ENCODE data around the gene ATXN7L1. TPM values are rescaled to one million over a fixed set of nuclear protein-coding genes. Genes with fewer than 3 reads are reported as not detected.

The ATXN7L1 gene
- total RNA-seq, 1 experiment from 2014 or later = 29.9 TPM

DNA sequence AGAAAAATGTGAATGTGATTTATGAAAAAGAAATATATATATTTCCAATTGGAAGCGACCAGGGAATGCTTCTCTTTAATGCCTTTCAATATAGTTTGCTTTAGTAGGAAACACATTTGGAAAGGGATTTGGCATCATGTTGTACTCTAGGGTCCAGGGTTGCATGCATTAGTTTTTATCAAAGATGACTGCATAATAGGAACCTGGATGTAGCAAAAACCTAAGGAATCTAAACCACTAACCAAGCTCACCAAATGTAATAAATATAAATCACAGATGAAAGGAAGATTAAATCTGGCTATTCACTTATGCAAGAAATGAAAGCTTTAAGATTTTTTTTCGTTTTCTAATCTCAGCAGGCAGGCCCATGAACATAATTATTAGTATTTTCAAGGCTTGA, 120.0 kb downstream of the ATXN7L1 start:
- DNase-seq (ENCODE audit: low spot score) = no peak
- peaks cover 68% of the 10 kb centered on the region for H3K4me1 ChIP-seq (ENCODE audit: insufficient read depth, low read length, poor library complexity, severe bottlenecking)
- H3K36me3 ChIP-seq (ENCODE audit: insufficient read depth, low read length, poor library complexity, severe bottlenecking) = no peaks in the 10 kb centered on the region
- H3K27ac ChIP-seq (ENCODE audit: low read depth, low read length, poor library complexity, severe bottlenecking) = no peak overlapping the region
- TF ChIP-seq, protein P1, sequence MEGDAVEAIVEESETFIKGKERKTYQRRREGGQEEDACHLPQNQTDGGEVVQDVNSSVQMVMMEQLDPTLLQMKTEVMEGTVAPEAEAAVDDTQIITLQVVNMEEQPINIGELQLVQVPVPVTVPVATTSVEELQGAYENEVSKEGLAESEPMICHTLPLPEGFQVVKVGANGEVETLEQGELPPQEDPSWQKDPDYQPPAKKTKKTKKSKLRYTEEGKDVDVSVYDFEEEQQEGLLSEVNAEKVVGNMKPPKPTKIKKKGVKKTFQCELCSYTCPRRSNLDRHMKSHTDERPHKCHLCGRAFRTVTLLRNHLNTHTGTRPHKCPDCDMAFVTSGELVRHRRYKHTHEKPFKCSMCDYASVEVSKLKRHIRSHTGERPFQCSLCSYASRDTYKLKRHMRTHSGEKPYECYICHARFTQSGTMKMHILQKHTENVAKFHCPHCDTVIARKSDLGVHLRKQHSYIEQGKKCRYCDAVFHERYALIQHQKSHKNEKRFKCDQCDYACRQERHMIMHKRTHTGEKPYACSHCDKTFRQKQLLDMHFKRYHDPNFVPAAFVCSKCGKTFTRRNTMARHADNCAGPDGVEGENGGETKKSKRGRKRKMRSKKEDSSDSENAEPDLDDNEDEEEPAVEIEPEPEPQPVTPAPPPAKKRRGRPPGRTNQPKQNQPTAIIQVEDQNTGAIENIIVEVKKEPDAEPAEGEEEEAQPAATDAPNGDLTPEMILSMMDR (conservative IDR thresholded peaks at IDR 0.05; ENCODE audit: low read depth, low read length) = no peak
- no peak for TF ChIP-seq EZH2 (IDR thresholded peaks at IDR 0.05; ENCODE audit: borderline replicate concordance, low read depth, low read length, poor library complexity, severe bottlenecking)
- no TSS peak for BruUV-seq (replicated peaks)
- H3K4me3 ChIP-seq (ENCODE audit: low read depth, low read length, poor library complexity, severe bottlenecking) = no peak overlapping the region
- ChIA-PET CTCF (no interaction called here), POLR2A (ENCODE audit: low non-redundant PET) (no interaction called here)
- H3K27me3 ChIP-seq (replicated peaks; ENCODE audit: insufficient read depth, low read depth, low read length, poor library complexity) = no peaks in the 10 kb centered on the region
- no peaks in the 10 kb centered on the region for H3K9me3 ChIP-seq (ENCODE audit: low read depth, low read length, poor library complexity, severe bottlenecking)
- intact Hi-C loops (cut with micrococcal nuclease; ENCODE audit: unreplicated experiment) = loop anchor here (5.0 kb wide), 1 partner anchor 104 kb away; no protein-coding TSS in a partner anchor

DNA sequence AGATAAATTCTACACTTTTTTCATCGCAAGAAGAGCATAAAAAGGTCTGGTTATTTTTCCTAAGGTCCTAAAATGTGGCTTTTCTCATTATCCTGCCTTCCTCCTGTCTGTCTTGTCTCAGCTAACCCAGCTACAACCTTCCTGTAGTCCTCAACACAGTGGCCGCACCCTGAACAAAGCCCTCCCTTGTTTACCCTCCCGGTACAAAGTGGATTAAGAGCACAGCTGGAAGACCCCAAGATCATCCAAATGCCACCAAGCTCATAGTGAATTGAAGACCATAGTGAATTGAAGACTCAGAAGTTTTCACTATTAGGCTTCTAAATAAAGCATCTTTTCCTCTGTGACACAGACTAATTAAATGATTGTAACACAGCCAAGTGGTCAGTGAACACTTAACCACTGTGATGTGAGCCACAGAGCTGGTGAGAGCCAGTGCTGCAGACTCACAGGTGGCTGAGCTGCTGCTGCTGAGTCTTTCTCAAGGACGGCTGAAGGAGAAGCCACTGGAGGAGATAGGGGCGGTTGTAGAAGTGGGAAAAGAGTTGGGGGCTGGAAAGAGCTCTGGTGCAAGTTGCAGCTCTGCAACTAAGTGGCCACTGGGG, 123.6 kb downstream of the ATXN7L1 start:
- H3K27ac ChIP-seq (ENCODE audit: low read depth, low read length, poor library complexity, severe bottlenecking) = no peak overlapping the region
- TF ChIP-seq, protein P1 (conservative IDR thresholded peaks at IDR 0.05; ENCODE audit: low read depth, low read length) = no peak
- TF ChIP-seq EZH2 (IDR thresholded peaks at IDR 0.05; ENCODE audit: borderline replicate concordance, low read depth, low read length, poor library complexity, severe bottlenecking) = no peak
- no peak for DNase-seq (ENCODE audit: low spot score)
- H3K4me3 ChIP-seq (ENCODE audit: low read depth, low read length, poor library complexity, severe bottlenecking) = no peak overlapping the region
- CTCF ChIA-PET = no interaction called here
- POLR2A ChIA-PET (ENCODE audit: low non-redundant PET) = no interaction called here
- peaks cover 45% of the 10 kb centered on the region for H3K4me1 ChIP-seq (ENCODE audit: insufficient read depth, low read length, poor library complexity, severe bottlenecking)
- no peaks in the 10 kb centered on the region for H3K36me3 ChIP-seq (ENCODE audit: insufficient read depth, low read length, poor library complexity, severe bottlenecking)
- H3K27me3 ChIP-seq (replicated peaks; ENCODE audit: insufficient read depth, low read depth, low read length, poor library complexity) = no peaks in the 10 kb centered on the region
- no TSS peak for BruUV-seq (replicated peaks)
- intact Hi-C loops (cut with micrococcal nuclease; ENCODE audit: unreplicated experiment) = no loop called here
- H3K9me3 ChIP-seq (ENCODE audit: low read depth, low read length, poor library complexity, severe bottlenecking) = no peaks in the 10 kb centered on the region

DNA sequence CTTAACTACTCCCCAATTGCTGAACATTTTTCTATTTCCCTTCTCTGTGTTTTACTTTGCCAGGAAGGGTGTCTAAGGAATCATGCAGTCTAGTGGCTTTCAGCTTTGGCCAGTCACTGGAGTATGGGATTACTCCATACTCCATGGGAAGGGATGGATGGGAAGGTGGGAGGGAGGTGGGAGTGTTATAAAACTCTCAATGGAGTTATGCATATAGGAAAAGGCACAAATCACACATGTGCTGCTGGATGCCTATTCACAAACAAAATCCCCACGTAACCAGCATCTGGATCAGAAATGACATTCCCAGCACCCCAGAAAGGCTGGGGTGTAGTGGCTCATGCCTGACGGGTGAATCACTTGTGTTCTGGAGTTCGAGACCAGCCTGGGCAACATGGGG, 125.3 kb downstream of the ATXN7L1 start:
- Histone ChIP-seq H3K27me3 (replicated peaks; ENCODE audit: insufficient read depth, low read depth, low read length, poor library complexity) (no peaks in the 10 kb centered on the region), H3K4me3 (ENCODE audit: low read depth, low read length, poor library complexity, severe bottlenecking) (no peak overlapping the region), H3K9me3 (ENCODE audit: low read depth, low read length, poor library complexity, severe bottlenecking) (no peaks in the 10 kb centered on the region), H3K4me1 (ENCODE audit: insufficient read depth, low read length, poor library complexity, severe bottlenecking) (peaks cover 28% of the 10 kb centered on the region), H3K27ac (ENCODE audit: low read depth, low read length, poor library complexity, severe bottlenecking) (no peak overlapping the region), H3K36me3 (ENCODE audit: insufficient read depth, low read length, poor library complexity, severe bottlenecking) (no peaks in the 10 kb centered on the region)
- ChIA-PET CTCF (no interaction called here), POLR2A (ENCODE audit: low non-redundant PET) (no interaction called here)
- no peak for DNase-seq (ENCODE audit: low spot score)
- intact Hi-C loops (cut with micrococcal nuclease; ENCODE audit: unreplicated experiment) = no loop called here
- no TSS peak for BruUV-seq (replicated peaks)
- TF ChIP-seq, protein P1 (conservative IDR thresholded peaks at IDR 0.05; ENCODE audit: low read depth, low read length) = no peak
- TF ChIP-seq EZH2 (IDR thresholded peaks at IDR 0.05; ENCODE audit: borderline replicate concordance, low read depth, low read length, poor library complexity, severe bottlenecking) = no peak
